Esophagus muscularis mucosa (tissue), 3 donors: ENCODE results near the gene RAB11FIP5.

Experiments
- CTCF ChIP-seq, 3 experiments: fragments of 200-600 bp in 2 of 3; fragments of 450-650 bp in 1 of 3; sonication (generic) in 2 of 3; IDR thresholded peaks; one replicate each; pipeline ENCODE4 v1.5.1; 2017 to 2019; ENCODE audit warnings: antibody characterized with exemption in 3 of 3, mild to moderate bottlenecking in 2 of 3, moderate library complexity in 1 of 3
- POLR2A ChIP-seq: fragments of 450-650 bp; IDR thresholded peaks from one replicate; pipeline ENCODE4 v1.6.1; 2017; ENCODE audit warnings: antibody characterized with exemption, moderate library complexity, mild to moderate bottlenecking, low read depth
- POLR2AphosphoS5 ChIP-seq, 2 donors: sonication (generic); formaldehyde crosslinking; IDR thresholded peaks; one replicate each; pipeline ENCODE4 v1.6.1; 2017; ENCODE audit warnings: antibody characterized with exemption in 2 of 2

- TF ChIP-seq CTCF (IDR thresholded peaks at IDR 0.05): no peak
- TF ChIP-seq POLR2AphosphoS5 (IDR thresholded peaks at IDR 0.05): no peak
- no peak for TF ChIP-seq POLR2A
Measured at GRCh38 chr2:73080321-73081131, 32.2 kb downstream of the RAB11FIP5 start.
